Endodermal cell (in vitro differentiated cells): ENCODE data around the gene CES4A. TPM values are rescaled to one million over a fixed set of nuclear protein-coding genes. Genes with fewer than 3 reads are reported as not detected.

Experiments
- DNase-seq: peaks from one replicate; pipeline ENCODE4 v3.0.0-alpha.2; 2017
- H3K27ac ChIP-seq: 2 replicates; pipeline ENCODE4 v1.5.1; 2013; ENCODE audit warnings: mild to moderate bottlenecking, low read depth, low read length, moderate library complexity
- H3K27me3 ChIP-seq: 2 replicates; pipeline ENCODE4 v1.6.1; 2013; ENCODE audit warnings: mild to moderate bottlenecking, low read length, moderate library complexity; ENCODE audit not compliant: insufficient read depth, control insufficient read depth, poor library complexity, severe bottlenecking
- H3K36me3 ChIP-seq: 2 replicates; pipeline ENCODE4 v1.7.0; 2013; ENCODE audit warnings: mild to moderate bottlenecking, low read length, moderate library complexity; ENCODE audit not compliant: control insufficient read depth, insufficient read depth
- H3K4me1 ChIP-seq: one replicate; pipeline ENCODE4 v1.7.0; 2013; ENCODE audit warnings: low read length; ENCODE audit not compliant: control insufficient read depth, insufficient read depth
- H3K4me3 ChIP-seq: 2 replicates; pipeline ENCODE4 v1.5.1; 2013; ENCODE audit warnings: mild to moderate bottlenecking, low read length, moderate library complexity
- H3K9ac ChIP-seq: 2 replicates; pipeline ENCODE4 v1.6.1; 2013; ENCODE audit warnings: mild to moderate bottlenecking, low read length, moderate library complexity; ENCODE audit not compliant: poor library complexity, severe bottlenecking; ENCODE audit errors: extremely low read depth
- H3K9me3 ChIP-seq: 2 replicates; pipeline ENCODE4 v1.6.1; 2013; ENCODE audit warnings: mild to moderate bottlenecking, low read length, moderate library complexity; ENCODE audit not compliant: control insufficient read depth
- H3K27ac Mint-ChIP-seq: 2 replicates; pipeline ENCODE4 v1.8.0; 2020; ENCODE audit warnings: mixed read lengths
- H3K27me3 Mint-ChIP-seq: 2 replicates; pipeline ENCODE4 v1.8.0; 2021; ENCODE audit warnings: mild to moderate bottlenecking, mixed read lengths; ENCODE audit not compliant: insufficient read depth
- H3K36me3 Mint-ChIP-seq: 2 replicates; pipeline ENCODE4 v1.8.0; 2020; ENCODE audit warnings: low read depth, mixed read lengths
- H3K4me1 Mint-ChIP-seq: 2 replicates; pipeline ENCODE4 v1.8.0; 2020; ENCODE audit warnings: mixed read lengths
- H3K4me3 Mint-ChIP-seq: 2 replicates; pipeline ENCODE4 v1.8.0; 2020; ENCODE audit warnings: mild to moderate bottlenecking, moderate library complexity, mixed read lengths
- H3K9me3 Mint-ChIP-seq: 2 replicates; pipeline ENCODE4 v1.8.0; 2020; ENCODE audit warnings: mild to moderate bottlenecking, mixed read lengths
- CTCF ChIP-seq: fragments of 200-600 bp; sonication (generic); conservative IDR thresholded peaks from 2 replicates; pipeline ENCODE4 v1.5.0; 2021; ENCODE audit warnings: antibody characterized with exemption, mild to moderate bottlenecking
- WGBS, 2 experiments: methylation state at CpG; one replicate each; pipeline versions ENCODE4 v1.1.5 to v1.1.7; 2013; ENCODE audit warnings: missing lambda C conversion rate in 2 of 2, mixed read lengths in 1 of 2; ENCODE audit not compliant: insufficient coverage in 1 of 2, insufficient read length in 1 of 2; 5-methylcytosine and 5-hydroxymethylcytosine counted together
- total RNA-seq, 2 donors: library from RNA; stranded (reverse); fragmentation: NEBNext Ultra II Directional in 1 of 2; extraction: Animal tissue kit (Norgen Biotek cat#: 25700) in 1 of 2; gene quantifications; 2 replicates in 1 of 2; 3 replicates in 1 of 2; pipeline ENCODE4 v1.2.1, GENCODE V29; 2021

CES4A gene
- total RNA-seq, 2 donors from 2014 or later = 3.0 to 3.8 TPM

DNA sequence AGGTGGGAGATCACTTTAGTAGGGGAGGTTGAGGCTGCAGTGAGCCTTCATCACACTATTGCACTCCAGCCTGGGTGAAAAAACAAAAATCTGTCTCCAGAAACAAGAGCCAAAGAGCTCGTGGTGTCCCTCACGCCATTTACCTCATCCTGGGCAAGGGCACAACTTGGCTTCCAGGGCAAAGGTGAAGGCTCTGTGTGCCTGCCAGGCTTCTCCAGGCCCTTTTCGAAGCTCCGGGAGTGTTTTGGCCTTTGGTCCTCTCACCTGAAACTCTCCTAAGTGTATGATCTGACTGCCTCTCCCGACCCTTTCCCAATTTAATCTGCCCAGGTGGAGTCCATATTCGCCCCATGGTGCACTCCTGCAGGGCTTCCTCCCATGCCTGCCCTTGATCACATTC is 38.9 kb upstream of the CES4A start:
- peaks cover 13% of the 10 kb centered on the region for H3K27me3 Mint-ChIP-seq
- peaks cover 6% of the 10 kb centered on the region for H3K4me1 Mint-ChIP-seq
- peaks cover 33% of the 10 kb centered on the region for H3K27me3 ChIP-seq

GRCh38 chr16:66950437-66950836 is 38.0 kb upstream of the CES4A start:
- H3K4me3 ChIP-seq = no peak overlapping the region
- 93% methylated on average over 2 of the region's 2 CpGs; no CpG with 5 or more reads in 1 of the 2 experiments for WGBS, 2 experiments
- peaks cover 33% of the 10 kb centered on the region for H3K27me3 ChIP-seq
- H3K36me3 ChIP-seq = no peaks in the 10 kb centered on the region
- no peak overlapping the region for H3K27ac ChIP-seq
- TF ChIP-seq CTCF = no peak
- H3K9me3 ChIP-seq = peaks cover 14% of the 10 kb centered on the region
- no peak overlapping the region for H3K27ac Mint-ChIP-seq
- no peaks in the 10 kb centered on the region for H3K36me3 Mint-ChIP-seq
- peaks cover 6% of the 10 kb centered on the region for H3K4me1 Mint-ChIP-seq
- no peak overlapping the region for H3K9ac ChIP-seq
- peaks cover 13% of the 10 kb centered on the region for H3K9me3 Mint-ChIP-seq
- no peaks in the 10 kb centered on the region for H3K4me1 ChIP-seq
- H3K27me3 Mint-ChIP-seq = peaks cover 13% of the 10 kb centered on the region
- H3K4me3 Mint-ChIP-seq = no peak overlapping the region
- DNase-seq = no peak

More for the DNA sequence above, 38.9 kb upstream of the CES4A start:
- no peak overlapping the region for H3K27ac ChIP-seq
- H3K4me1 ChIP-seq = no peaks in the 10 kb centered on the region
- H3K4me3 Mint-ChIP-seq = no peak overlapping the region
- H3K4me3 ChIP-seq = no peak overlapping the region
- no peak overlapping the region for H3K9ac ChIP-seq
- TF ChIP-seq CTCF = no peak
- H3K36me3 Mint-ChIP-seq = no peaks in the 10 kb centered on the region
- no peaks in the 10 kb centered on the region for H3K36me3 ChIP-seq
- no peak overlapping the region for H3K27ac Mint-ChIP-seq
- peaks cover 13% of the 10 kb centered on the region for H3K9me3 Mint-ChIP-seq
- H3K9me3 ChIP-seq = peaks cover 14% of the 10 kb centered on the region
- no peak for DNase-seq
- WGBS, 2 experiments = 83 to 86% methylated on average over 6 of the region's 6 CpGs

- Histone ChIP-seq H3K9ac (no peak overlapping the region), H3K9me3 (peaks cover 14% of the 10 kb centered on the region), H3K4me1 (no peaks in the 10 kb centered on the region), H3K27me3 (peaks cover 33% of the 10 kb centered on the region), H3K4me3 (peak overlapping the region; percentile 11), H3K27ac (no peak overlapping the region), H3K36me3 (no peaks in the 10 kb centered on the region)
- H3K36me3 Mint-ChIP-seq = no peaks in the 10 kb centered on the region
- peaks cover 13% of the 10 kb centered on the region for H3K27me3 Mint-ChIP-seq
- no peak for DNase-seq
- H3K4me1 Mint-ChIP-seq = peaks cover 11% of the 10 kb centered on the region
- H3K9me3 Mint-ChIP-seq = peaks cover 13% of the 10 kb centered on the region
- H3K27ac Mint-ChIP-seq = no peak overlapping the region
- no peak for TF ChIP-seq CTCF
- WGBS, 2 experiments = 84 to 95% methylated on average over 2 to 4 of the region's 4 CpGs
- H3K4me3 Mint-ChIP-seq = no peak overlapping the region
Observed at GRCh38 chr16:66950971-66951790, 37.2 kb upstream of the CES4A start.
